Measurements from ENCODE around the gene DNASE1.

Gene DNASE1

GRCh38 chr16:3665508-3665907 lies 11.0 kb downstream of the DNASE1 start:
- DNase-seq: peak; percentile 31

GRCh38 chr16:3668626-3669025 lies 14.1 kb downstream of the DNASE1 start:
- no peak for DNase-seq

- DNase-seq: no peak
These were observed 14.6 kb downstream of the DNASE1 start for GRCh38 chr16:3669082-3669481.

GRCh38 chr16:3670711-3671110 lies 16.2 kb downstream of the DNASE1 start:
- no peak for DNase-seq

GRCh38 chr16:3671424-3671823 lies 16.9 kb downstream of the DNASE1 start:
- no peak for DNase-seq

GRCh38 chr16:3672571-3673041 lies 18.1 kb downstream of the DNASE1 start:
- DNase-seq: no peak

GRCh38 chr16:3673201-3673600 lies 18.7 kb downstream of the DNASE1 start:
- no peak for DNase-seq

- DNase-seq: no peak
These were observed 19.3 kb downstream of the DNASE1 start for GRCh38 chr16:3673676-3674377.

GRCh38 chr16:3674513-3675295 lies 20.2 kb downstream of the DNASE1 start:
- no peak for DNase-seq

GRCh38 chr16:3675601-3676130 lies 21.2 kb downstream of the DNASE1 start:
- no peak for DNase-seq

GRCh38 chr16:3677994-3678393 lies 23.5 kb downstream of the DNASE1 start:
- no peak for DNase-seq

GRCh38 chr16:3681206-3681605 lies 26.7 kb downstream of the DNASE1 start:
- DNase-seq: no peak

GRCh38 chr16:3687021-3687420 lies 32.5 kb downstream of the DNASE1 start:
- no peak for DNase-seq

GRCh38 chr16:3687792-3688191 lies 33.3 kb downstream of the DNASE1 start:
- DNase-seq: no peak

- no peak for DNase-seq
These were observed 35.2 kb downstream of the DNASE1 start for GRCh38 chr16:3689731-3690130.

- peak; percentile 81 for DNase-seq
These were observed 36.0 kb downstream of the DNASE1 start for GRCh38 chr16:3690470-3690928.

GRCh38 chr16:3690980-3691720 lies 36.7 kb downstream of the DNASE1 start:
- no peak for DNase-seq

- no peak for DNase-seq
These were observed 37.3 kb downstream of the DNASE1 start for GRCh38 chr16:3691761-3692160.

- DNase-seq: no peak
These were observed 39.6 kb downstream of the DNASE1 start for GRCh38 chr16:3694051-3694450.

GRCh38 chr16:3695610-3696369 lies 41.3 kb downstream of the DNASE1 start:
- no peak for DNase-seq

GRCh38 chr16:3696425-3697218 lies 42.1 kb downstream of the DNASE1 start:
- no peak for DNase-seq

- no peak for DNase-seq
These were observed 44.5 kb downstream of the DNASE1 start for GRCh38 chr16:3698941-3699340.
